ENCODE data around the gene CEBPB.
"Not testable (repeated sequence)": the region's sequence is repeated elsewhere in the genome, so short reads cannot be mapped to it uniquely, and the experiment has no call there.

CEBPB gene

DNA sequence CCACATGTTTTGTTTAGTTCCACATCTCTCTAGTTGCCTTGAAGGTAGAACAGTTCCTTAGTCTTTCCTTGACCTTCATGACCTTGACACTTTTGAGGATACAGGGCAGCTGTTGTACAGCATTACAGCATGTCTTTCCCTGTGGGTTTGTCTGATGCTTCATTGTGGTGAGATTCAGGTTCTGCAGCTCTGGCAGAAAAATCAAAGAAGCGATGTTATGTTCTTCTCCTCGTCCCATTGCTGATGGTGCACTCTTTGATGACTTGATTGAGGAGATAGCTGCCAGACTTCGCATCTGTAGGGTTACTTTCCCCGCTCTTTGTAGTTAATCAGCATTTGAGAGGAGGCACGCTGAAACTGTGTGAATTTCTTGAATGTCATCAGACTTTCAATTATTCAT is 12.0 kb downstream of the CEBPB start:
- no peak for DNase-seq
- Histone ChIP-seq H3K4me3 (ENCODE audit: low read depth, low read length) (no peak overlapping the region), H3K36me3 (no peaks in the 10 kb centered on the region), H3K9me3 (peaks cover 2% of the 10 kb centered on the region; the same call in 1 of the 2 replicates), H3K27me3 (no peaks in the 10 kb centered on the region), H3K4me1 (no peaks in the 10 kb centered on the region)
- TF ChIP-seq, protein P1, sequence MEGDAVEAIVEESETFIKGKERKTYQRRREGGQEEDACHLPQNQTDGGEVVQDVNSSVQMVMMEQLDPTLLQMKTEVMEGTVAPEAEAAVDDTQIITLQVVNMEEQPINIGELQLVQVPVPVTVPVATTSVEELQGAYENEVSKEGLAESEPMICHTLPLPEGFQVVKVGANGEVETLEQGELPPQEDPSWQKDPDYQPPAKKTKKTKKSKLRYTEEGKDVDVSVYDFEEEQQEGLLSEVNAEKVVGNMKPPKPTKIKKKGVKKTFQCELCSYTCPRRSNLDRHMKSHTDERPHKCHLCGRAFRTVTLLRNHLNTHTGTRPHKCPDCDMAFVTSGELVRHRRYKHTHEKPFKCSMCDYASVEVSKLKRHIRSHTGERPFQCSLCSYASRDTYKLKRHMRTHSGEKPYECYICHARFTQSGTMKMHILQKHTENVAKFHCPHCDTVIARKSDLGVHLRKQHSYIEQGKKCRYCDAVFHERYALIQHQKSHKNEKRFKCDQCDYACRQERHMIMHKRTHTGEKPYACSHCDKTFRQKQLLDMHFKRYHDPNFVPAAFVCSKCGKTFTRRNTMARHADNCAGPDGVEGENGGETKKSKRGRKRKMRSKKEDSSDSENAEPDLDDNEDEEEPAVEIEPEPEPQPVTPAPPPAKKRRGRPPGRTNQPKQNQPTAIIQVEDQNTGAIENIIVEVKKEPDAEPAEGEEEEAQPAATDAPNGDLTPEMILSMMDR (IDR thresholded peaks at IDR 0.05; ENCODE audit: low read depth, low read length): no peak

DNA sequence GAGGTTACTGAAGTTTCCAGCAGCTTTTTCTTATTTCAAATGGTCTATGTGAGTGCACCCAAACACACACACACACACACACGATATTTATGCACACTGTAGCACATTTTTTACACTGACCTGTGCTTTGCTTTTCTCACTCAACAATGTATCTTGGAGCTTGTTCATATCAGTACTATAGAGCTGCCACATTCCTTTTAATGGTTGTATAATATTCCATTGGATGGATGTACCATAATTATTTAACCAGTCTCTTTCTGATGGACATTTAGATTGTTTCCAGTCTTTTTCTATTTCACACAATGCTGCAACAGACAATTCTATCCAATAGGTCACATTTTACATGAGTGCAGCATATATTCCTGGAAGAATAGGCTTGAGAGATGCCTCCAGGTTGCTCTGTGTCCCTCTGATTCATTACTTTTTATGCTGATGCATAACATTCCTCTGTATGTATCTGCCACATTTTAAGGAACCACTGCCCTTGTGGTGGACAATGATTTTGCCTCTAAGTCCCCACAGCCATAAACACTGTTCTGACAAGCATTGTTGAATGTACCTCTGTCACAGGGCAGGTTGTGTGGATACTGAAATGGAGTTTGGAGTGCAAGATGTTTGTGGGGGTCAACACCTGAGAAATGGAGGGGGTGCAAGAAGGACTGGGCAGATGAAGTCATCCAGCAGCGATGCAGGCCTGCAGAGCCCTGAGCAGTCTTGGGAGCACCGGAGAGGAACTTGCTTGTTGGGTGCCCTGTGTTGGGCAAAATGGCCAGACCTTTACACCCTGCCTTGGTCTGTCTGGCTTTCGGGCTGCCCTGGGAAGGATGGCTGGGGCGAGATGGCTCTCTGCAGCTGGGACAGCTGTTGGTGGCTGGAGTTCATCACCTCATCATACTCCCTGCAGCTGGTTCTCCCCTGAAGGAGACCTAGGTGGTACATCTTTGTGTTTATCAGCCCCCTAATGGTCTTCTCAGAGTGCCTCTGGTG is 13.6 kb downstream of the CEBPB start:
- no peak overlapping the region for H3K4me3 ChIP-seq (ENCODE audit: low read depth, low read length)
- no peaks in the 10 kb centered on the region for H3K27me3 ChIP-seq
- H3K9me3 ChIP-seq: peaks cover 2% of the 10 kb centered on the region
- no peaks in the 10 kb centered on the region for H3K36me3 ChIP-seq
- no peak for DNase-seq
- no peaks in the 10 kb centered on the region for H3K4me1 ChIP-seq
- TF ChIP-seq, protein P1 (IDR thresholded peaks at IDR 0.05; ENCODE audit: low read depth, low read length): no peak

- no peaks in the 10 kb centered on the region for H3K36me3 ChIP-seq
- H3K9me3 ChIP-seq: no peaks in the 10 kb centered on the region; the same call in 1 of the 2 replicates
Observed at GRCh38 chr20:50207026-50207425, 16.4 kb downstream of the CEBPB start.

DNA sequence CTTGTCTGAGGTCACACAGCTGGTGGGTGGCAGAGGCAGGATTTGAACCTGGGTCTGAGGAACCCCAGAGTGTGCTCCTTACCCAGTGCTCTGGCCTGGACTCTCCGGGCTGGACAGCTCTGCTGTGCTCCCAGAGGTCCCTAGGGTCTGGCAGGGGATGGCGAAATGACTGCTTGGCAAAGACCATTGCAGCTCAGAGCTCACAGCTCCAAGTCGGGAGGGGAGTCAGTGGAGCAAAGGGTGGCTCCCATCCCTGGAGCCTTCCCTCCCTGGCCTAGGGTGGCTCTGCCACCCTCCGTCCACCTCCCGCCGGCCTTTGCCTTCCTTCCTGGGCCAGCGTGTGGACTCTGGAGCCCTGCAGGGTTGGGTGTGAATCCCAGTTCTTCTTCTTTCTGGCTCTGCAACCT is 17.5 kb downstream of the CEBPB start:
- Histone ChIP-seq H3K27me3 (no peaks in the 10 kb centered on the region), H3K4me1 (no peaks in the 10 kb centered on the region), H3K4me3 (ENCODE audit: low read depth, low read length) (no peak overlapping the region), H3K36me3 (no peaks in the 10 kb centered on the region), H3K9me3 (no peaks in the 10 kb centered on the region; the same call in 1 of the 2 replicates)
- TF ChIP-seq, protein P1 (IDR thresholded peaks at IDR 0.05; ENCODE audit: low read depth, low read length): no peak
- DNase-seq: no peak

More at GRCh38 chr20:50207026-50207425, 16.4 kb downstream of the CEBPB start:
- no peak overlapping the region for H3K4me3 ChIP-seq (ENCODE audit: low read depth, low read length)
- TF ChIP-seq, protein P1 (IDR thresholded peaks at IDR 0.05; ENCODE audit: low read depth, low read length): no peak
- H3K27me3 ChIP-seq: no peaks in the 10 kb centered on the region
- DNase-seq: no peak
- no peaks in the 10 kb centered on the region for H3K4me1 ChIP-seq

GRCh38 chr20:50208815-50209214 is 18.2 kb downstream of the CEBPB start:
- H3K4me3 ChIP-seq (ENCODE audit: low read depth, low read length); DNase-seq; H3K4me1 ChIP-seq; H3K36me3 ChIP-seq; H3K9me3 ChIP-seq; H3K27me3 ChIP-seq: not testable (repeated sequence)

DNA sequence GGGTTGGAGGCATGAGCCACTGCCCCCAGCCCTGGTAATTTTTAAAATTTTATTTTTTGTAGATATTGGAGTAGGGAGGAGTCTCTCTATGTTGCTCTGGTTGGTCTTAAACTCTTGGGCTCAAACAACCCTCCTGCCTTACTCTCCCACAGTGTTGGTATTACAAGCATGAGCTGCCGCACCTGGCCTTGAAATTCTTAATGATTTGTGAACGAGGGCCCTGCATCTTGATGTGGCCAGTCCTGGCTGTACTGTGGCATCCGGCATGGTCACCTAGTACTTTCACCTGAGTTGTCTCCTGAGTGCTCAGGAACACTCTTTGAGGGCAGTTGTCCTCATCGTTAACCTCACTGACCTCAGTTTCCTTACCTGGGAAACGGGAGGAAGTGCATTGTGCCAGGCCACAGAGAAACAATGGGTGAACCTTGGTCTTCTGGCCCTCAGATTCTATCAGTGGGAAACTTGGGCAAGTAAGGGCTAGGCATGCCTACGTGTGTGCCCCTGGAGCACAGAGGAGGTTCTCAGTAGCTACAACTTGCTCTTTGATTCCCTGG is 19.5 kb downstream of the CEBPB start:
- Histone ChIP-seq H3K27me3 (no peaks in the 10 kb centered on the region), H3K4me3 (ENCODE audit: low read depth, low read length) (no peak overlapping the region), H3K36me3 (no peaks in the 10 kb centered on the region), H3K4me1 (no peaks in the 10 kb centered on the region), H3K9me3 (no peaks in the 10 kb centered on the region; the same call in 1 of the 2 replicates)
- TF ChIP-seq, protein P1 (IDR thresholded peaks at IDR 0.05; ENCODE audit: low read depth, low read length): no peak
- no peak for DNase-seq

All from BE2C (cell line).